ENCODE results near the gene PERM1. TPM values are rescaled to one million over a fixed set of nuclear protein-coding genes. Genes with fewer than 3 reads are reported as not detected.

PERM1 gene
- total and polyA plus RNA-seq, 9 of the 15 experiments (the other 6 are each of a cell fraction or from before 2014, with no cell fraction given): not detected

DNA sequence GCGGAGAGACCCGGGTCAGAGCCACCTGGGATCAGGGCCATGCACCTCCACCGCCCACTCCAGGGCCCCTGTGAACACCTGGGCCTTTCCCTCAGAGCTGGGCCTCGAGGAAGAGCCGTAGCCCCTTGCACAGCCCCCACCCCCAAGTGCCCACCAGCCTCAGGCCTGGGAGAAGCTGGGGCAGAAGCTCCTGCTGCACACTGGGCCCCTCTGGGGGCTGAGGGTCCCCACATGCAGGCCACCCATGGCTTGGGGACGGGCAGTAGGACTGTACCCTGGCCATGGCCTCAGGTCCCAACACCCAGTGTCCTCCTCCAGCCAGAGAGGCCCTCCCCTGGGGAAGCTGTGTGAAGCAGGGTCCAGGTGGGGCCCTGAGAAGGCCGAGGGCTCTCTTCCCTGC, 29.3 kb downstream of the PERM1 start (continued):
- TF ChIP-seq NELFE (IDR thresholded peaks at IDR 0.05; ENCODE audit: insufficient read depth, insufficient read length) (no peak), NFRKB (IDR thresholded peaks at IDR 0.05; ENCODE audit: low read depth) (no peak), RBFOX2 (IDR thresholded peaks at IDR 0.05; ENCODE audit: low read depth, low read length) (peak; percentile 39)
- TF ChIP-seq, protein P1, sequence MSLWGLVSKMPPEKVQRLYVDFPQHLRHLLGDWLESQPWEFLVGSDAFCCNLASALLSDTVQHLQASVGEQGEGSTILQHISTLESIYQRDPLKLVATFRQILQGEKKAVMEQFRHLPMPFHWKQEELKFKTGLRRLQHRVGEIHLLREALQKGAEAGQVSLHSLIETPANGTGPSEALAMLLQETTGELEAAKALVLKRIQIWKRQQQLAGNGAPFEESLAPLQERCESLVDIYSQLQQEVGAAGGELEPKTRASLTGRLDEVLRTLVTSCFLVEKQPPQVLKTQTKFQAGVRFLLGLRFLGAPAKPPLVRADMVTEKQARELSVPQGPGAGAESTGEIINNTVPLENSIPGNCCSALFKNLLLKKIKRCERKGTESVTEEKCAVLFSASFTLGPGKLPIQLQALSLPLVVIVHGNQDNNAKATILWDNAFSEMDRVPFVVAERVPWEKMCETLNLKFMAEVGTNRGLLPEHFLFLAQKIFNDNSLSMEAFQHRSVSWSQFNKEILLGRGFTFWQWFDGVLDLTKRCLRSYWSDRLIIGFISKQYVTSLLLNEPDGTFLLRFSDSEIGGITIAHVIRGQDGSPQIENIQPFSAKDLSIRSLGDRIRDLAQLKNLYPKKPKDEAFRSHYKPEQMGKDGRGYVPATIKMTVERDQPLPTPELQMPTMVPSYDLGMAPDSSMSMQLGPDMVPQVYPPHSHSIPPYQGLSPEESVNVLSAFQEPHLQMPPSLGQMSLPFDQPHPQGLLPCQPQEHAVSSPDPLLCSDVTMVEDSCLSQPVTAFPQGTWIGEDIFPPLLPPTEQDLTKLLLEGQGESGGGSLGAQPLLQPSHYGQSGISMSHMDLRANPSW (CRISPR knock-in tag; IDR thresholded peaks at IDR 0.05): no peak

DNA sequence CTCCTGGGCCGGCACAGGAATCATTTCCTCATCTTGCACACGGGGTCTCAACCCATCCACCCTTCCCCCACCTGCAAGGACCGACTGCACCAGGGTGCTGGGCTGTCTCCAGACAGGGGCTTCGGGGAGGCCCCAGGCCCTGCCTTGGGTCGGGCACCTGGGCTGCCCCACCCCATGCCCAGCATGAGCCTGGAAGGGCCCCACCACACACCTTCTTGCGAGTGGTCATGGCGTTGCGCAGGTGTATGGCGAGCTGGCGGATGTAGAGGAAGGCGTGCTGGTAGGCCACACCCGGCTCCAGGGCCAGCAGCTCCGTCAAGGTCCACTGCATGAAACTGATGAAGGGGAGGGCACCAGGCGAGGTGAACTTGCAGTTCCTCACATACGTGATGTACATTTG, 29.7 kb downstream of the PERM1 start:
- H3K4me3 ChIP-seq: no peak overlapping the region
- intact Hi-C loops (cut with micrococcal nuclease) (no loop called here), in situ Hi-C loops (cut with MboI) (no loop called here)
- DNase-seq (ENCODE audit: extremely low read depth in 1 of 4, low spot score in 3 of 4) (no peak), FAIRE-seq (no peak), ATAC-seq (no peak)
- H3K36me3 ChIP-seq (ENCODE audit: control insufficient read depth, insufficient read depth, low read length): peaks cover 100% of the 10 kb centered on the region
- no peak overlapping the region for H2AFZ ChIP-seq (ENCODE audit: low read depth, low read length)
- TF ChIP-seq RBBP5 (IDR thresholded peaks at IDR 0.05; ENCODE audit: borderline replicate concordance, insufficient read depth, low read length, poor library complexity, severe bottlenecking) (no peak), RBFOX2 (IDR thresholded peaks at IDR 0.05; ENCODE audit: low read depth, low read length) (peak; percentile 52)
- ChIA-PET POLR2A (interaction anchor here (0.8 to 1.4 kb wide), 3 partner anchors 10 to 14 kb away, joined by 3 to 11 read pairs (median 4); no protein-coding TSS in a partner anchor), CTCF (ENCODE audit: low intra/inter-chr PET ratio) (no interaction called here)
- H4K20me1 ChIP-seq (replicated peaks; ENCODE audit: control insufficient read depth, insufficient read depth, low read length): peaks cover 10% of the 10 kb centered on the region
- H3K4me2 ChIP-seq (ENCODE audit: insufficient read depth, low read length): no peak overlapping the region
- no peaks in the 10 kb centered on the region for H3K27me3 ChIP-seq (ENCODE audit: control insufficient read depth in 2 of 2, insufficient read depth in 2 of 2, low read length in 2 of 2)
- WGBS (ENCODE audit: insufficient coverage, low coverage, missing lambda C conversion rate): 100% methylated on average over 13 of the region's 15 CpGs
- BruUV-seq (replicated peaks): no TSS peak
- peaks cover 16% of the 10 kb centered on the region for H3K79me2 ChIP-seq (ENCODE audit: control insufficient read depth, insufficient read depth, low read length)
- no peaks in the 10 kb centered on the region for H3K9me3 ChIP-seq (replicated peaks; ENCODE audit: control insufficient read depth, insufficient read depth, low read depth, low read length)
- no peaks in the 10 kb centered on the region for H3K9me1 ChIP-seq (ENCODE audit: control insufficient read depth, insufficient read depth, low read length)
- no peak overlapping the region for H3K27ac ChIP-seq (ENCODE audit: extremely low read depth, low read depth, low read length)
- no peak overlapping the region for H3K9ac ChIP-seq (ENCODE audit: insufficient read depth in 1 of 2, low read depth in 2 of 2, low read length in 2 of 2)
- peaks cover 0 to 50% of the 10 kb centered on the region in 2 experiments; a peak in 2 of 5 replicates for H3K4me1 ChIP-seq (replicated peaks in 1 of 2; ENCODE audit: control insufficient read depth in 2 of 2, insufficient read depth in 2 of 2, low read length in 2 of 2)

All from K562 (cell line).